Adipose tissue (tissue), 3 donors: ENCODE results near the gene KHDC4. TPM values are rescaled to one million over a fixed set of nuclear protein-coding genes. Genes with fewer than 3 reads are reported as not detected.

Experiments used
- H3K27ac ChIP-seq: one replicate; pipeline ENCODE4 v1.5.1; 2013; ENCODE audit warnings: low read depth, low read length
- WGBS, 3 donors: extraction: QIAGEN DNeasy Blood & Tissue Kit; methylation state at CpG; one replicate each; pipeline ENCODE4 v1.1.7; 2013; 5-methylcytosine and 5-hydroxymethylcytosine counted together
- polyA plus RNA-seq, 3 donors: library from polyadenylated mRNA; stranded (reverse); fragments of 200-250 nt; gene quantifications; one replicate each; pipeline ENCODE4 v1.2.3, GENCODE V29; 2013
- donor health status: healthy with polysubstance abuse.
- donor health status: Bipolar disorder and iron deficiency.
- donor health status: healthy.

The KHDC4 gene
- polyA plus RNA-seq, 3 donors = 14.9 to 16.6 (median 15.2) TPM

- no peak overlapping the region for H3K27ac ChIP-seq
- WGBS, 3 donors = 98 to 100% (median 99%) methylated on average over 5 of the region's 5 CpGs
Observed at GRCh38 chr1:155888481-155888880, 45.7 kb downstream of the KHDC4 start.

GRCh38 chr1:155884982-155885381, 49.2 kb downstream of the KHDC4 start:
- H3K27ac ChIP-seq = no peak overlapping the region

- 64 to 73% (median 68%) methylated on average over 9 of the region's 9 CpGs for WGBS, 3 donors
- H3K27ac ChIP-seq = no peak overlapping the region
Observed at GRCh38 chr1:155884031-155884960, 49.9 kb downstream of the KHDC4 start.

GRCh38 chr1:155882766-155883165, 51.4 kb downstream of the KHDC4 start:
- WGBS, 3 donors = 60 to 80% (median 79%) methylated on average over 2 of the region's 2 CpGs
- H3K27ac ChIP-seq = no peak overlapping the region

- H3K27ac ChIP-seq = no peak overlapping the region
Observed at GRCh38 chr1:155882235-155882634, 52.0 kb downstream of the KHDC4 start.

GRCh38 chr1:155880950-155881349, 53.3 kb downstream of the KHDC4 start:
- 71 to 90% (median 85%) methylated on average over 6 of the region's 6 CpGs for WGBS, 3 donors
- no peak overlapping the region for H3K27ac ChIP-seq

- 92 to 95% (median 94%) methylated on average over 2 of the region's 2 CpGs for WGBS, 3 donors
- no peak overlapping the region for H3K27ac ChIP-seq
Observed at GRCh38 chr1:155880251-155880650, 54.0 kb downstream of the KHDC4 start.

- no peak overlapping the region for H3K27ac ChIP-seq
- 90 to 99% (median 93%) methylated on average over 2 of the region's 2 CpGs for WGBS, 3 donors
Observed at GRCh38 chr1:155877945-155878344, 56.3 kb downstream of the KHDC4 start.

GRCh38 chr1:155873860-155874259, 60.4 kb downstream of the KHDC4 start:
- 71 to 80% (median 73%) methylated on average over 9 of the region's 9 CpGs for WGBS, 3 donors
- H3K27ac ChIP-seq = no peak overlapping the region

- no peak overlapping the region for H3K27ac ChIP-seq
- 93 to 98% (median 95%) methylated on average over 5 of the region's 5 CpGs for WGBS, 3 donors
Observed at GRCh38 chr1:155872527-155872926, 61.7 kb downstream of the KHDC4 start.

- WGBS, 3 donors = 41 to 55% (median 54%) methylated on average over 1 of the region's 1 CpG
Observed at GRCh38 chr1:155871390-155871789, 62.8 kb downstream of the KHDC4 start.

GRCh38 chr1:155867766-155868165, 66.4 kb downstream of the KHDC4 start:
- no peak overlapping the region for H3K27ac ChIP-seq
- WGBS, 3 donors = 92 to 96% (median 95%) methylated on average over 8 of the region's 8 CpGs

More at GRCh38 chr1:155871390-155871789, 62.8 kb downstream of the KHDC4 start:
- no peak overlapping the region for H3K27ac ChIP-seq

- H3K27ac ChIP-seq = no peak overlapping the region
Observed at GRCh38 chr1:155864393-155864792, 69.8 kb downstream of the KHDC4 start.

Other genes with a start within 250 kb of the KHDC4 start
- gene YY1AP1, start 245.6 kb downstream of the KHDC4 start, polyA plus RNA-seq = 10 to 100 TPM; 20.8 to 38.3 (median 32.3) TPM
- 10 to 100 TPM; 47.6 to 83.3 (median 83.2) TPM for gene DAP3, start 245.3 kb downstream of the KHDC4 start, polyA plus RNA-seq
- gene GON4L, start 77.2 kb downstream of the KHDC4 start, polyA plus RNA-seq = 10 to 100 TPM in 2 of 3 donors, 1 to 10 TPM in 1; 9.7 to 27.4 (median 15.2) TPM
- 1 to 10 TPM; 1.6 to 3.6 (median 2.0) TPM for gene SYT11, start 74.8 kb downstream of the KHDC4 start, polyA plus RNA-seq
- 10 to 100 TPM in 2 of 3 donors, 1 to 10 TPM in 1; 4.4 to 16.5 (median 13.8) TPM for gene RIT1, start 23.1 kb downstream of the KHDC4 start, polyA plus RNA-seq
- under 1 TPM in 1 of 3 donors, not detected in 2; 0.07 TPM for gene RXFP4, start 7.2 kb upstream of the KHDC4 start, polyA plus RNA-seq
- gene ARHGEF2, start 44.1 kb upstream of the KHDC4 start, polyA plus RNA-seq = 10 to 100 TPM; 10.0 to 67.3 (median 60.8) TPM
- 100 to 1,000 TPM; 221 to 387 (median 237) TPM for gene SSR2, start 86.5 kb upstream of the KHDC4 start, polyA plus RNA-seq
- gene UBQLN4, start 119.4 kb upstream of the KHDC4 start, polyA plus RNA-seq = 10 to 100 TPM; 14.5 to 18.9 (median 18.8) TPM
- 100 to 1,000 TPM; 113 to 133 (median 116) TPM for gene LAMTOR2, start 120.4 kb upstream of the KHDC4 start, polyA plus RNA-seq
- gene RAB25, start 126.7 kb upstream of the KHDC4 start, polyA plus RNA-seq = 10 to 100 TPM in 2 of 3 donors, under 1 TPM in 1; 0.56 to 58.7 (median 11.8) TPM
- under 1 TPM; under 0.01 to 0.43 (median 0.26) TPM for gene MEX3A, start 148.1 kb upstream of the KHDC4 start, polyA plus RNA-seq
- 100 to 1,000 TPM in 2 of 3 donors, 10 to 100 TPM in 1; 58.6 to 543 (median 239) TPM for gene LMNA, start 180.3 kb upstream of the KHDC4 start, polyA plus RNA-seq
- gene SEMA4A, start 219.2 kb upstream of the KHDC4 start, polyA plus RNA-seq = 1 to 10 TPM; 2.1 to 9.5 (median 7.4) TPM